H1 (cell line): Measurements from ENCODE around the gene RCL1. TPM values are rescaled to one million over a fixed set of nuclear protein-coding genes. Genes with fewer than 3 reads are reported as not detected.

ENCODE experiments used
- CTCF ChIA-PET: fragments of 300-600 bp; sonication (Branson Sonifier 250); formaldehyde crosslinking; loops from one replicate; lab custom pipeline; 2021; ENCODE audit not compliant: partially characterized antibody; lab: Charles Lee
- POLR2A ChIA-PET: fragments of 300-600 bp; sonication (Branson Sonifier 250); formaldehyde crosslinking; loops from one replicate; lab custom pipeline; 2021; ENCODE audit warnings: inconsistent platforms; ENCODE audit not compliant: partially characterized antibody; lab: Charles Lee
- DNase-seq, 2 experiments: peaks; one replicate each; pipeline versions ENCODE4 v3.0.0 to v3.0.0-alpha.2; 2010 to 2022; ENCODE audit warnings: low spot score in 2 of 2, low read depth in 1 of 2, mixed read lengths in 1 of 2
- FAIRE-seq: peaks from 2 replicates; lab custom pipeline; 2011; peaks lifted over from hg19 to GRCh38; lab: Jason Lieb, UNC
- H2AFZ ChIP-seq: 2 replicates; pipeline ENCODE4 v1.8.1; 2012; ENCODE audit warnings: low read length, inconsistent platforms
- H2AK5ac ChIP-seq: 2 replicates; pipeline ENCODE4 v1.6.1; 2013; ENCODE audit warnings: low read depth, low read length
- H2BK120ac ChIP-seq: replicated peaks from 2 replicates; pipeline ENCODE3; 2013; ENCODE audit warnings: low read depth, low read length, inconsistent platforms
- H2BK12ac ChIP-seq: 2 replicates; pipeline ENCODE4 v1.6.1; 2013; ENCODE audit warnings: low read depth, low read length
- H2BK15ac ChIP-seq: 2 replicates; pipeline ENCODE4 v1.6.1; 2013; ENCODE audit warnings: low read length
- H2BK20ac ChIP-seq: 2 replicates; pipeline ENCODE4 v1.6.1; 2013; ENCODE audit warnings: low read length
- H2BK5ac ChIP-seq: 2 replicates; pipeline ENCODE4 v1.6.1; 2013; ENCODE audit warnings: low read depth, low read length
- H3K14ac ChIP-seq: 2 replicates; pipeline ENCODE4 v1.6.1; 2013; ENCODE audit warnings: inconsistent platforms; ENCODE audit not compliant: insufficient read length
- H3K18ac ChIP-seq: 2 replicates; pipeline ENCODE4 v1.6.1; 2013; ENCODE audit warnings: low read length; ENCODE audit errors: extremely low read depth
- H3K23ac ChIP-seq: 2 replicates; pipeline ENCODE4 v1.6.1; 2013; ENCODE audit warnings: inconsistent platforms; ENCODE audit not compliant: insufficient read length
- H3K23me2 ChIP-seq: 2 replicates; pipeline ENCODE4 v1.6.1; 2013; ENCODE audit warnings: low read depth, low read length
- H3K27ac ChIP-seq: 2 replicates; pipeline ENCODE4 v1.6.1; 2011; ENCODE audit warnings: low read depth, low read length, inconsistent platforms
- H3K27me3 ChIP-seq, 4 experiments: replicated peaks in 1 of 4; 1 replicate in 1 of 4; 2 replicates in 3 of 4; pipeline versions ENCODE4 v1.6.1 to v1.8.1; 2011 to 2013; ENCODE audit warnings: low read length in 3 of 4, mild to moderate bottlenecking in 3 of 4, inconsistent platforms in 2 of 4, mixed read lengths in 2 of 4, moderate library complexity in 1 of 4; ENCODE audit not compliant: control insufficient read depth in 3 of 4, insufficient read depth in 3 of 4; ENCODE audit errors: extremely low read depth in 1 of 4
- H3K36me3 ChIP-seq, 4 experiments: 2 replicates each; pipeline versions ENCODE4 v1.6.1 to v1.8.1; 2011 to 2013; ENCODE audit warnings: mild to moderate bottlenecking in 4 of 4, low read length in 3 of 4, moderate library complexity in 2 of 4, control low read depth in 1 of 4, inconsistent platforms in 1 of 4; ENCODE audit not compliant: insufficient read depth in 4 of 4, control insufficient read depth in 2 of 4
- H3K4ac ChIP-seq: replicated peaks from 2 replicates; pipeline ENCODE3; 2013; ENCODE audit warnings: low read length, low read depth, mixed read lengths, inconsistent platforms; ENCODE audit not compliant: insufficient read length
- H3K4me1 ChIP-seq, 4 experiments: replicated peaks in 1 of 4; 1 replicate in 1 of 4; 2 replicates in 3 of 4; pipeline versions ENCODE4 v1.6.1 to v1.8.1; 2011 to 2013; ENCODE audit warnings: low read length in 3 of 4, inconsistent platforms in 2 of 4, mixed read lengths in 1 of 4; ENCODE audit not compliant: insufficient read depth in 4 of 4, control insufficient read depth in 3 of 4
- H3K4me2 ChIP-seq, 2 experiments: 2 replicates each; pipeline versions ENCODE4 v1.6.1 to v1.8.1; 2011 to 2013; ENCODE audit warnings: low read depth in 2 of 2, low read length in 2 of 2, control low read depth in 1 of 2, inconsistent platforms in 1 of 2, mild to moderate bottlenecking in 1 of 2; ENCODE audit not compliant: insufficient read depth in 1 of 2
- H3K4me3 ChIP-seq, 4 experiments: fragments of 200-600, 300-600 bp in 1 of 4; sonication (generic), shearing (Covaris generic), sonication (Bioruptor Twin) in 1 of 4; 2 replicates each; pipeline versions ENCODE4 v1.5.1 to v1.8.1; 2011 to 2016; ENCODE audit warnings: low read length in 4 of 4, low read depth in 3 of 4, control low read depth in 2 of 4, inconsistent platforms in 2 of 4, mild to moderate bottlenecking in 2 of 4, mixed read lengths in 1 of 4, moderate library complexity in 1 of 4; ENCODE audit not compliant: insufficient read depth in 2 of 4; ENCODE audit errors: extremely low read depth in 1 of 4
- H3K56ac ChIP-seq: replicated peaks from 2 replicates; pipeline ENCODE3; 2013; ENCODE audit warnings: low read depth, mild to moderate bottlenecking, mixed read lengths, low read length, inconsistent platforms; ENCODE audit not compliant: insufficient read length
- H3K79me1 ChIP-seq: 2 replicates; pipeline ENCODE4 v1.6.1; 2013; ENCODE audit warnings: low read depth, low read length, control low read depth
- H3K79me2 ChIP-seq, 2 experiments: 2 replicates each; pipeline versions ENCODE4 v1.6.1 to v1.8.1; 2012 to 2013; ENCODE audit warnings: low read length in 2 of 2, mild to moderate bottlenecking in 2 of 2, inconsistent platforms in 1 of 2; ENCODE audit not compliant: insufficient read depth in 2 of 2, control insufficient read depth in 1 of 2
- H3K9ac ChIP-seq, 4 experiments: replicated peaks in 1 of 4; 1 replicate in 1 of 4; 2 replicates in 3 of 4; pipeline versions ENCODE4 v1.6.1 to v1.8.1; 2011 to 2013; ENCODE audit warnings: low read depth in 3 of 4, low read length in 3 of 4, control low read depth in 2 of 4, mild to moderate bottlenecking in 2 of 4, moderate library complexity in 2 of 4, inconsistent platforms in 1 of 4; ENCODE audit errors: extremely low read depth in 1 of 4
- H3K9me3 ChIP-seq, 2 experiments: 2 replicates each; pipeline versions ENCODE4 v1.6.1 to v1.8.1; 2012 to 2013; ENCODE audit warnings: mild to moderate bottlenecking in 2 of 2, moderate library complexity in 2 of 2, control low read depth in 1 of 2, inconsistent platforms in 1 of 2, low read depth in 1 of 2, low read length in 1 of 2, mixed read lengths in 1 of 2; ENCODE audit not compliant: insufficient read depth in 2 of 2
- H4K20me1 ChIP-seq, 2 experiments: replicated peaks in 1 of 2; 2 replicates each; pipeline versions ENCODE3 to v1.8.1; 2011 to 2013; ENCODE audit warnings: inconsistent platforms in 2 of 2, low read length in 2 of 2, mild to moderate bottlenecking in 1 of 2; ENCODE audit not compliant: insufficient read depth in 2 of 2, control insufficient read depth in 1 of 2
- H4K5ac ChIP-seq: 2 replicates; pipeline ENCODE4 v1.6.1; 2013; ENCODE audit warnings: low read length, low read depth, mixed read lengths, inconsistent platforms; ENCODE audit not compliant: insufficient read length
- H4K8ac ChIP-seq: 2 replicates; pipeline ENCODE4 v1.8.0; 2013; ENCODE audit warnings: mild to moderate bottlenecking, moderate library complexity, low read length, inconsistent platforms; ENCODE audit not compliant: insufficient read depth; ENCODE audit errors: extremely low read depth
- H4K91ac ChIP-seq: replicated peaks from 2 replicates; pipeline ENCODE3; 2013; ENCODE audit warnings: low read length, mixed read lengths, inconsistent platforms; ENCODE audit not compliant: insufficient read length
- CEBPB ChIP-seq: IDR thresholded peaks from 2 replicates; pipeline ENCODE4 v1.6.1; 2012; ENCODE audit warnings: low read depth, low read length
- CHD1 ChIP-seq: IDR thresholded peaks from 2 replicates; pipeline ENCODE4 v1.6.1; 2012; ENCODE audit warnings: low read depth, low read length, improper control_type of control experiment
- CTBP2 ChIP-seq: IDR thresholded peaks from 2 replicates; pipeline ENCODE4 v1.7.0; 2011; ENCODE audit warnings: borderline replicate concordance, mild to moderate bottlenecking, moderate library complexity, mixed read lengths, low read length; ENCODE audit not compliant: insufficient read depth, insufficient read length
- EP300 ChIP-seq, 2 experiments: IDR thresholded peaks; 1 replicate in 1 of 2; 2 replicates in 1 of 2; pipeline ENCODE4 v1.6.1; 2011 to 2012; ENCODE audit warnings: low read depth in 2 of 2, low read length in 2 of 2, mild to moderate bottlenecking in 2 of 2, borderline replicate concordance in 1 of 2, inconsistent platforms in 1 of 2, moderate library complexity in 1 of 2
- TBP ChIP-seq: IDR thresholded peaks from 2 replicates; pipeline ENCODE4 v1.6.1; 2011; ENCODE audit warnings: low read depth, low read length, improper control_type of control experiment
- YY1 ChIP-seq: IDR thresholded peaks from 2 replicates; pipeline ENCODE4 v1.6.1; 2011; ENCODE audit warnings: low read depth, mild to moderate bottlenecking, low read length
- ZNF274 ChIP-seq: IDR thresholded peaks from 2 replicates; pipeline ENCODE4 v1.7.0; 2012; ENCODE audit warnings: low read length, borderline replicate concordance; ENCODE audit errors: extremely low read depth
- WGBS, 2 experiments: shearing (Covaris generic) in 1 of 2; methylation state at CpG; one replicate each; pipeline versions ENCODE4 v1.1.6 to v1.1.7; 2013 to 2015; ENCODE audit warnings: low lambda C conversion rate in 2 of 2, mixed read lengths in 2 of 2, inconsistent platforms in 1 of 2, low coverage in 1 of 2, missing lambda C conversion rate in 1 of 2; ENCODE audit not compliant: insufficient replicate concordance in 2 of 2, insufficient coverage in 1 of 2, insufficient read length in 1 of 2; ENCODE audit errors: extremely low coverage in 1 of 2, missing lambda C conversion rate in 1 of 2; 5-methylcytosine and 5-hydroxymethylcytosine counted together
- polyA plus RNA-seq, 7 experiments: library from polyadenylated mRNA; depleted of rRNA in 3 of 7; stranded (reverse) in 5 of 7; unstranded in 2 of 7; fragments of >200 nt in 5 of 7; fragments of 200-250 nt in 2 of 7; gene quantifications; 1 replicate in 5 of 7; 2 replicates in 1 of 7; 4 replicates in 1 of 7; pipeline versions ENCODE4 v1.2.1 to v1.2.3, GENCODE V29; 2011 to 2013; ENCODE audit warnings: missing spikeins in 2 of 7, mixed read lengths in 2 of 7
- total RNA-seq: library from RNA; stranded (reverse); fragmentation: NEBNext Ultra II Directional; extraction: Animal tissue kit (Norgen Biotek cat#: 25700); gene quantifications from 2 replicates; pipeline ENCODE4 v1.2.1, GENCODE V29; 2021
- TF ChIP-seq, protein P1 (sequence below), 3 experiments: IDR thresholded peaks; 1 replicate in 2 of 3; 2 replicates in 1 of 3; pipeline versions ENCODE4 v1.5.1 to v1.6.1; 2011; ENCODE audit warnings: low read length in 3 of 3, mild to moderate bottlenecking in 3 of 3, inconsistent platforms in 2 of 3, low read depth in 1 of 3, moderate library complexity in 1 of 3; ENCODE audit not compliant: insufficient read depth in 1 of 3; ENCODE audit errors: control extremely low read depth in 1 of 3

RCL1 gene
- total and polyA plus RNA-seq, 2 of the 8 experiments (the other 6 are each of a cell fraction or from before 2014, with no cell fraction given), result 21.0 to 29.5 TPM

DNA sequence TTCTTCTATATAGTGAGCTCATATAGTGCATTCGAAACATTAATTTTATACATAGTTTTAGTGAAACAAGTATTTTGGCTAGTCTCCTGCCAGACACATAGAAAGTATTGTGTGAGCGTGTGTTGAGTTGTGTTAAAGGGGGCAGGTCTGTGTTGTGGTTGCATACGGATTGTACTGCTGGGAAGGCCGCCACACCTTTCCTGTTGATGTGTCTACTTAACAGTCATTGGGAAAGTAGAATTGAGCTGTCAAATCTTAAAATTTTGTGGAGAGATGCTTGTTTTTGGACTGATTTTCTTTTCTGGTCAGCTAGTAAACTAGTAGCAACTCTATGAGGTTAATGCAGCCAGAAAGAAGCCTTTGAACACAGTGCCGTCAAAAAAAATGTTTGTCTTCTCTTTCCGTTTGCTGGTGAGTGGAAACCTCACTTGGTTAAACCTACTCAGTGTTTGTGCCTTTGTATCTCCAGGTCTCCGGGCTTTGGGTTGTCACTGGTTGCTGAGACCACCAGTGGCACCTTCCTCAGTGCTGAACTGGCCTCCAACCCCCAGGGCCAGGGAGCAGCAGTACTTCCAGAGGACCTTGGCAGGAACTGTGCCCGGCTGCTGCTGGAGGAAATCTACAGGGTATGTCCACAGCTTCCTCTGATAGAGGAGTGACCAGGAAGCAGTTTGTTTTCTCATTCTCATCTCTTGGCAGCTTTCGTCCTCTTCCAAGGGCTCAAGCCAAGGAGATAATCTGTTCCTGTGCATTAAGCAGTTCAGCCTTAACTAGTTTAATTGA lies 51.5 kb downstream of the RCL1 start:
- H3K4me3 ChIP-seq, result no peak overlapping the region
- H2BK15ac ChIP-seq, result no peak overlapping the region
- no peak for DNase-seq
- no peak overlapping the region for H2BK20ac ChIP-seq
- H3K79me1 ChIP-seq, result peaks cover 3% of the 10 kb centered on the region; the same call in 1 of the 2 replicates
- H4K5ac ChIP-seq, result no peak overlapping the region
- WGBS, 2 experiments, result 77% methylated on average over 9 of the region's 9 CpGs; no CpG with 5 or more reads in 1 of the 2 experiments
- no peaks in the 10 kb centered on the region for H3K9me3 ChIP-seq
- peaks cover 0 to 4% of the 10 kb centered on the region in 2 experiments for H4K20me1 ChIP-seq
- H3K56ac ChIP-seq, result no peak overlapping the region
- ChIA-PET POLR2A (interaction anchor here (0.6 kb wide), 1 partner anchor 9 kb away, joined by 3 read pairs; no protein-coding TSS in a partner anchor), CTCF (interaction anchor here (0.7 to 1.1 kb wide), 5 partner anchors 9 to 1035 kb away, joined by 3 read pairs; no protein-coding TSS in a partner anchor)
- peaks cover 9 to 29% (median 23%) of the 10 kb centered on the region in 4 experiments; a peak in 7 of 8 replicates for H3K36me3 ChIP-seq
- no peaks in the 10 kb centered on the region for H3K23me2 ChIP-seq
- no peaks in the 10 kb centered on the region for H3K27me3 ChIP-seq
- H3K9ac ChIP-seq, result no peak overlapping the region
- H4K91ac ChIP-seq, result no peak overlapping the region
- H3K79me2 ChIP-seq, result no peaks in the 10 kb centered on the region
- no peak overlapping the region for H3K14ac ChIP-seq
- no peaks in the 10 kb centered on the region for H3K4me1 ChIP-seq
- no peak overlapping the region for H3K23ac ChIP-seq
- no peak overlapping the region for H3K4ac ChIP-seq
- no peak overlapping the region for H4K8ac ChIP-seq
- H2BK12ac ChIP-seq, result no peak overlapping the region
- H2BK5ac ChIP-seq, result no peak overlapping the region
- no peak overlapping the region for H2AK5ac ChIP-seq
- no peak overlapping the region for H2AFZ ChIP-seq
- H3K18ac ChIP-seq, result no peak overlapping the region
- H3K4me2 ChIP-seq, result no peak overlapping the region
- no peak overlapping the region for H3K27ac ChIP-seq
- H2BK120ac ChIP-seq, result no peak overlapping the region
- FAIRE-seq, result no peak
- TF ChIP-seq EP300 (IDR thresholded peaks at IDR 0.05; ENCODE audit: borderline replicate concordance in 1 of 2, low read depth in 2 of 2, low read length in 2 of 2), result no peak
- TF ChIP-seq, protein P1, sequence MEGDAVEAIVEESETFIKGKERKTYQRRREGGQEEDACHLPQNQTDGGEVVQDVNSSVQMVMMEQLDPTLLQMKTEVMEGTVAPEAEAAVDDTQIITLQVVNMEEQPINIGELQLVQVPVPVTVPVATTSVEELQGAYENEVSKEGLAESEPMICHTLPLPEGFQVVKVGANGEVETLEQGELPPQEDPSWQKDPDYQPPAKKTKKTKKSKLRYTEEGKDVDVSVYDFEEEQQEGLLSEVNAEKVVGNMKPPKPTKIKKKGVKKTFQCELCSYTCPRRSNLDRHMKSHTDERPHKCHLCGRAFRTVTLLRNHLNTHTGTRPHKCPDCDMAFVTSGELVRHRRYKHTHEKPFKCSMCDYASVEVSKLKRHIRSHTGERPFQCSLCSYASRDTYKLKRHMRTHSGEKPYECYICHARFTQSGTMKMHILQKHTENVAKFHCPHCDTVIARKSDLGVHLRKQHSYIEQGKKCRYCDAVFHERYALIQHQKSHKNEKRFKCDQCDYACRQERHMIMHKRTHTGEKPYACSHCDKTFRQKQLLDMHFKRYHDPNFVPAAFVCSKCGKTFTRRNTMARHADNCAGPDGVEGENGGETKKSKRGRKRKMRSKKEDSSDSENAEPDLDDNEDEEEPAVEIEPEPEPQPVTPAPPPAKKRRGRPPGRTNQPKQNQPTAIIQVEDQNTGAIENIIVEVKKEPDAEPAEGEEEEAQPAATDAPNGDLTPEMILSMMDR (IDR thresholded peaks at IDR 0.05; ENCODE audit: control extremely low read depth in 1 of 3, insufficient read depth in 1 of 3, low read depth in 1 of 3, low read length in 3 of 3), result no peak
- TF ChIP-seq CHD1, result no peak
- no peak for TF ChIP-seq TBP
- no peak for TF ChIP-seq CTBP2
- TF ChIP-seq ZNF274, result no peak
- TF ChIP-seq CEBPB, result no peak
- no peak for TF ChIP-seq YY1
